Measurements from ENCODE around the gene OXER1. TPM values are rescaled to one million over a fixed set of nuclear protein-coding genes. Genes with fewer than 3 reads are reported as not detected.
A peak's percentile ranks its signal among the peaks of the same experiment; 100 is the strongest.

The OXER1 gene
- polyA plus RNA-seq, 1 donor (not counting 4 experiments of a cell fraction or from before 2014, with no cell fraction given): not detected

DNA sequence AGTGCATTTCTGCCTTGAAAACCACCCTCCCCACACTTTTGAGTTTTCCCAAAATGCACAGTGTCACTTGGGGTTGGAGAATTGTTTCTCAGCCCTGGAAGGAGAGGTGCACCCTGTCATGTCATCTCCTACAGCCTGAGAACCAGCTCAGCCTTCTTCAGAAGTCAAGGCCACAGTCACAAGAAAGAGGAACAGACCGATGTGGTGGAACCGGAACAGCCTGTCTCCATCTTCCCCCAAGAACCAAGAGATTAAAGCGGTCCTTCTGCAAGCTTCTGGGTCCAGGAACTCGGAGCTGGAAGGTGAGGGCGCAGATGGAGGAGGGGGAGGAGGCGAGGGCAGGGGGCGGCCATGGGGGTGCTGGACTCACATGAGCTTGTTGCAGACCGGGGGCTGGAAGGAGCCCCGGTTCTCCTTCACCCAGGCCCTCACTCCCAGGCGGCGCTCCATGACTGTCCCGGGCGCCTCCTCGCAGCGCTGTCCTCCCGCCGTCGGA lies 28.2 kb upstream of the OXER1 start:
- dilution Hi-C loops (cut with MboI; ENCODE audit: extremely low pct_ligation_motif_present, low sequenced_read_pairs): no loop called here
- no peaks in the 10 kb centered on the region for H3K79me2 ChIP-seq (ENCODE audit: control insufficient read depth, insufficient read depth, low read length)
- peak overlapping the region; percentile 37 for H2AFZ ChIP-seq (ENCODE audit: control insufficient read depth, low read length)
- H3K27ac ChIP-seq (ENCODE audit: control insufficient read depth, insufficient read depth, low read length): no peak overlapping the region
- H3K4me2 ChIP-seq (ENCODE audit: control insufficient read depth, extremely low read depth, insufficient read depth, low read depth, low read length): peak overlapping the region; percentile 78
- peaks cover 13% of the 10 kb centered on the region for H3K27me3 ChIP-seq (ENCODE audit: control insufficient read depth, extremely low read depth, insufficient read depth, low read length)
- no peaks in the 10 kb centered on the region for H3K9me1 ChIP-seq (ENCODE audit: control insufficient read depth, extremely low read depth, insufficient read depth, low read length)
- no peaks in the 10 kb centered on the region for H3K9me3 ChIP-seq (ENCODE audit: control insufficient read depth, low read depth, low read length)
- no peak for TF ChIP-seq EZH2 (IDR thresholded peaks at IDR 0.05; ENCODE audit: low read length)
- TF ChIP-seq, protein P1, sequence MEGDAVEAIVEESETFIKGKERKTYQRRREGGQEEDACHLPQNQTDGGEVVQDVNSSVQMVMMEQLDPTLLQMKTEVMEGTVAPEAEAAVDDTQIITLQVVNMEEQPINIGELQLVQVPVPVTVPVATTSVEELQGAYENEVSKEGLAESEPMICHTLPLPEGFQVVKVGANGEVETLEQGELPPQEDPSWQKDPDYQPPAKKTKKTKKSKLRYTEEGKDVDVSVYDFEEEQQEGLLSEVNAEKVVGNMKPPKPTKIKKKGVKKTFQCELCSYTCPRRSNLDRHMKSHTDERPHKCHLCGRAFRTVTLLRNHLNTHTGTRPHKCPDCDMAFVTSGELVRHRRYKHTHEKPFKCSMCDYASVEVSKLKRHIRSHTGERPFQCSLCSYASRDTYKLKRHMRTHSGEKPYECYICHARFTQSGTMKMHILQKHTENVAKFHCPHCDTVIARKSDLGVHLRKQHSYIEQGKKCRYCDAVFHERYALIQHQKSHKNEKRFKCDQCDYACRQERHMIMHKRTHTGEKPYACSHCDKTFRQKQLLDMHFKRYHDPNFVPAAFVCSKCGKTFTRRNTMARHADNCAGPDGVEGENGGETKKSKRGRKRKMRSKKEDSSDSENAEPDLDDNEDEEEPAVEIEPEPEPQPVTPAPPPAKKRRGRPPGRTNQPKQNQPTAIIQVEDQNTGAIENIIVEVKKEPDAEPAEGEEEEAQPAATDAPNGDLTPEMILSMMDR (optimal IDR thresholded peaks at IDR 0.05 in 1 of 3, IDR thresholded peaks at IDR 0.05 in 1 of 3, conservative IDR thresholded peaks at IDR 0.05 in 1 of 3; ENCODE audit: extremely low read depth in 1 of 3, insufficient read depth in 2 of 3, low read length in 3 of 3): no peak
- H3K9ac ChIP-seq (ENCODE audit: control insufficient read depth, extremely low read depth, insufficient read depth, low read length): peak overlapping the region; percentile 50
- no peaks in the 10 kb centered on the region for H3K36me3 ChIP-seq (ENCODE audit: control insufficient read depth in 2 of 2, extremely low read depth in 1 of 2, insufficient read depth in 2 of 2, low read length in 2 of 2)
- peaks cover 10% of the 10 kb centered on the region for H3K4me1 ChIP-seq (ENCODE audit: control insufficient read depth, extremely low read depth, insufficient read depth, low read length)
- H3K4me3 ChIP-seq (ENCODE audit: control insufficient read depth in 2 of 3, extremely low read depth in 1 of 3, insufficient read depth in 2 of 3, low read depth in 1 of 3, low read length in 3 of 3): peak overlapping the region; percentile 25 to 64 (median 55)
- no peak for DNase-seq (ENCODE audit: low read depth, low spot score)
- no peaks in the 10 kb centered on the region for H4K20me1 ChIP-seq (ENCODE audit: control insufficient read depth, extremely low read depth, insufficient read depth, low read length)
- FAIRE-seq: no peak

DNA sequence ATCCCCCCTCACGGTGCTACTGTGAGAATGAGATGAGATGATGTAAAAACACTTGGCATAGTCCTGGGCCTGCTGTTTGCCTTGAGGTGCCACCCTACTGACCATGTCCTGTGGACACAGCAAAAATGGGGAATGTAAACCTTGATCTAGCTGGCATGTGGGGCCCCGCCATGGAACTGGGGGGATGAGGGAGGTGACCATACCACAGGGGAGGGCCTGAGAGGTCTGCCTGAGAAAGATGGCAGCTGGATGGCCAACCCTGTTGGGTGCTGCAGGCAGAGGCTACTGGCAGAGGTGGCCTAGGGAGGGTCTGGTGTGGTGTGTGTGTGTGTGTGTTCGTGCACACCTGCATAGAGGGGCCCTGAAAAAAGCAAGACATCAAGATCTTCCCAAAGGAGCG lies 27.7 kb upstream of the OXER1 start:
- Histone ChIP-seq H3K4me1 (ENCODE audit: control insufficient read depth, extremely low read depth, insufficient read depth, low read length) (peaks cover 10% of the 10 kb centered on the region), H3K36me3 (ENCODE audit: control insufficient read depth in 2 of 2, extremely low read depth in 1 of 2, insufficient read depth in 2 of 2, low read length in 2 of 2) (no peaks in the 10 kb centered on the region), H3K9me3 (ENCODE audit: control insufficient read depth, low read depth, low read length) (no peaks in the 10 kb centered on the region), H3K9ac (ENCODE audit: control insufficient read depth, extremely low read depth, insufficient read depth, low read length) (no peak overlapping the region), H4K20me1 (ENCODE audit: control insufficient read depth, extremely low read depth, insufficient read depth, low read length) (no peaks in the 10 kb centered on the region), H2AFZ (ENCODE audit: control insufficient read depth, low read length) (no peak overlapping the region), H3K4me2 (ENCODE audit: control insufficient read depth, extremely low read depth, insufficient read depth, low read depth, low read length) (no peak overlapping the region), H3K27me3 (ENCODE audit: control insufficient read depth, extremely low read depth, insufficient read depth, low read length) (peaks cover 13% of the 10 kb centered on the region), H3K27ac (ENCODE audit: control insufficient read depth, insufficient read depth, low read length) (no peak overlapping the region), H3K4me3 (ENCODE audit: control insufficient read depth in 2 of 3, extremely low read depth in 1 of 3, insufficient read depth in 2 of 3, low read depth in 1 of 3, low read length in 3 of 3) (no peak overlapping the region), H3K9me1 (ENCODE audit: control insufficient read depth, extremely low read depth, insufficient read depth, low read length) (no peaks in the 10 kb centered on the region), H3K79me2 (ENCODE audit: control insufficient read depth, insufficient read depth, low read length) (no peaks in the 10 kb centered on the region)
- DNase-seq (ENCODE audit: low read depth, low spot score): no peak
- dilution Hi-C loops (cut with MboI; ENCODE audit: extremely low pct_ligation_motif_present, low sequenced_read_pairs): no loop called here
- no peak for FAIRE-seq
- TF ChIP-seq, protein P1 (optimal IDR thresholded peaks at IDR 0.05 in 1 of 3, IDR thresholded peaks at IDR 0.05 in 1 of 3, conservative IDR thresholded peaks at IDR 0.05 in 1 of 3; ENCODE audit: extremely low read depth in 1 of 3, insufficient read depth in 2 of 3, low read length in 3 of 3): no peak
- TF ChIP-seq EZH2 (IDR thresholded peaks at IDR 0.05; ENCODE audit: low read length): no peak
